Left lung (tissue), 10 donors: ENCODE data around the gene LGI2. TPM values are rescaled to one million over a fixed set of nuclear protein-coding genes. Genes with fewer than 3 reads are reported as not detected.

ENCODE experiments used
- ATAC-seq: fragments of 200-7000 bp; cut with Tn5 transposase; one replicate; pipeline ENCODE4 v1.9.1; 2020; ENCODE audit warnings: moderate library complexity
- DNase-seq, 4 donors: peaks; one replicate each; pipeline ENCODE4 v3.0.0-alpha.2; 2013 to 2020
- H3K27ac ChIP-seq, 2 donors: fragments of 200-600 bp; sonication (generic) in 1 of 2; one replicate each; pipeline versions ENCODE4 v1.5.0 to v1.8.0; 2020 to 2021
- H3K27me3 ChIP-seq, 2 donors: fragments of 200-600 bp; sonication (generic) in 1 of 2; one replicate each; pipeline versions ENCODE4 v1.5.0 to v1.8.0; 2020 to 2021
- H3K36me3 ChIP-seq, 2 donors: fragments of 200-600 bp; sonication (generic) in 1 of 2; one replicate each; pipeline versions ENCODE4 v1.5.0 to v1.8.0; 2020 to 2021
- H3K4me1 ChIP-seq, 2 donors: fragments of 200-600 bp; one replicate each; pipeline ENCODE4 v1.8.0; 2021
- H3K4me3 ChIP-seq, 2 donors: fragments of 200-600 bp; sonication (generic) in 1 of 2; one replicate each; pipeline versions ENCODE4 v1.5.0 to v1.8.0; 2020 to 2021; ENCODE audit warnings: mild to moderate bottlenecking in 1 of 2
- H3K9me3 ChIP-seq, 2 donors: fragments of 200-600 bp; sonication (generic) in 1 of 2; one replicate each; pipeline versions ENCODE4 v1.5.0 to v1.8.0; 2020 to 2021
- CTCF ChIP-seq, 2 donors: fragments of 200-600 bp; sonication (generic) in 1 of 2; IDR thresholded peaks; one replicate each; pipeline versions ENCODE4 v1.5.0 to v1.8.0; 2021; ENCODE audit warnings: antibody characterized with exemption in 2 of 2
- intact Hi-C, 2 donors: fragments of 100-400 bp; cut with DNase I; formaldehyde crosslinking; loops; one replicate each; pipeline versions ENCODE4 v1.11.2 to v1.14.2; 2022
- polyA plus RNA-seq, 6 donors: library from polyadenylated mRNA; unstranded; fragments of 120-200 nt; gene quantifications; one replicate each; pipeline ENCODE4 v1.2.1, GENCODE V29; 2013; ENCODE audit not compliant: insufficient read length in 6 of 6
- total RNA-seq, 2 donors: library from RNA; stranded (reverse); fragmentation: NEBNext Ultra II Directional; extraction: Animal tissue kit (Norgen Biotek cat#: 25700); gene quantifications; one replicate each; pipeline ENCODE4 v1.2.1, GENCODE V29; 2021
- donor health status: DM: no; HTN: yes; CAD: no.
- donor health status: DM: no; HTN: no; CAD: no.

The LGI2 gene
- total and polyA plus RNA-seq, 8 donors, result 1.7 to 7.7 (median 4.7) TPM

- Histone ChIP-seq H3K27ac (no peak overlapping the region), H3K27me3 (no peaks in the 10 kb centered on the region), H3K36me3 (no peaks in the 10 kb centered on the region), H3K9me3 (peaks cover 0 to 16% of the 10 kb centered on the region in 2 donors), H3K4me1 (no peaks in the 10 kb centered on the region), H3K4me3 (no peak overlapping the region)
- ATAC-seq, result no peak
- DNase-seq, result no peak
- TF ChIP-seq CTCF (IDR thresholded peaks at IDR 0.05), result no peak
- intact Hi-C loops, result no loop called here
Observed at GRCh38 chr4:24965627-24966026, 65.1 kb downstream of the LGI2 start.

GRCh38 chr4:24963277-24963676 lies 67.5 kb downstream of the LGI2 start:
- ATAC-seq, result no peak
- intact Hi-C loops, result no loop called here
- H3K4me1 ChIP-seq, result no peaks in the 10 kb centered on the region
- no peaks in the 10 kb centered on the region for H3K27me3 ChIP-seq
- TF ChIP-seq CTCF (IDR thresholded peaks at IDR 0.05), result no peak
- no peak overlapping the region for H3K4me3 ChIP-seq
- DNase-seq, result no peak
- no peaks in the 10 kb centered on the region for H3K36me3 ChIP-seq
- H3K9me3 ChIP-seq, result peaks cover 0 to 16% of the 10 kb centered on the region in 2 donors
- H3K27ac ChIP-seq, result no peak overlapping the region

GRCh38 chr4:24957886-24958285 lies 72.9 kb downstream of the LGI2 start:
- Histone ChIP-seq H3K27ac (no peak overlapping the region), H3K9me3 (peaks cover 0 to 13% of the 10 kb centered on the region in 2 donors), H3K4me3 (no peak overlapping the region), H3K36me3 (no peaks in the 10 kb centered on the region), H3K4me1 (no peaks in the 10 kb centered on the region), H3K27me3 (no peaks in the 10 kb centered on the region)
- no peak for TF ChIP-seq CTCF (IDR thresholded peaks at IDR 0.05)
- intact Hi-C loops, result no loop called here
- ATAC-seq (no peak), DNase-seq (no peak)

- H3K4me3 ChIP-seq, result no peak overlapping the region
- DNase-seq, result no peak
- H3K27me3 ChIP-seq, result no peaks in the 10 kb centered on the region
- no peak for ATAC-seq
- H3K27ac ChIP-seq, result no peak overlapping the region
- no peaks in the 10 kb centered on the region for H3K36me3 ChIP-seq
- H3K9me3 ChIP-seq, result peaks cover 0 to 13% of the 10 kb centered on the region in 2 donors
- H3K4me1 ChIP-seq, result no peaks in the 10 kb centered on the region
- intact Hi-C loops, result no loop called here
- no peak for TF ChIP-seq CTCF (IDR thresholded peaks at IDR 0.05)
Observed at GRCh38 chr4:24956763-24957162, 74.0 kb downstream of the LGI2 start.

GRCh38 chr4:24956091-24956490 lies 74.7 kb downstream of the LGI2 start:
- ATAC-seq, result no peak
- no peak for TF ChIP-seq CTCF (IDR thresholded peaks at IDR 0.05)
- intact Hi-C loops, result no loop called here
- Histone ChIP-seq H3K27ac (no peak overlapping the region), H3K4me3 (no peak overlapping the region), H3K4me1 (no peaks in the 10 kb centered on the region), H3K36me3 (no peaks in the 10 kb centered on the region), H3K27me3 (no peaks in the 10 kb centered on the region), H3K9me3 (peaks cover 0 to 13% of the 10 kb centered on the region in 2 donors)
- no peak for DNase-seq
